HG02610 (cell line): Measurements from ENCODE around the gene LMCD1.
"Not testable (repeated sequence)": the region's sequence is repeated elsewhere in the genome, so short reads cannot be mapped to it uniquely, and the experiment has no call there.

Source experiments
- ATAC-seq: cut with Tn5 transposase; IDR thresholded peaks from one replicate; pipeline ENCODE4 v1.9.1; 2021; ENCODE audit warnings: mild to moderate bottlenecking, moderate library complexity; ENCODE audit not compliant: unreplicated experiment

LMCD1 gene

GRCh38 chr3:8579943-8580342, 78.3 kb downstream of the LMCD1 start:
- ATAC-seq = no peak

- not testable (repeated sequence) for ATAC-seq
These were observed 78.8 kb downstream of the LMCD1 start for GRCh38 chr3:8580434-8580833.

- no peak for ATAC-seq
These were observed 79.8 kb downstream of the LMCD1 start for GRCh38 chr3:8581373-8581772.

- no peak for ATAC-seq
These were observed 80.3 kb downstream of the LMCD1 start for GRCh38 chr3:8581806-8582445.

GRCh38 chr3:8584661-8585060, 83.0 kb downstream of the LMCD1 start:
- ATAC-seq = no peak

DNA sequence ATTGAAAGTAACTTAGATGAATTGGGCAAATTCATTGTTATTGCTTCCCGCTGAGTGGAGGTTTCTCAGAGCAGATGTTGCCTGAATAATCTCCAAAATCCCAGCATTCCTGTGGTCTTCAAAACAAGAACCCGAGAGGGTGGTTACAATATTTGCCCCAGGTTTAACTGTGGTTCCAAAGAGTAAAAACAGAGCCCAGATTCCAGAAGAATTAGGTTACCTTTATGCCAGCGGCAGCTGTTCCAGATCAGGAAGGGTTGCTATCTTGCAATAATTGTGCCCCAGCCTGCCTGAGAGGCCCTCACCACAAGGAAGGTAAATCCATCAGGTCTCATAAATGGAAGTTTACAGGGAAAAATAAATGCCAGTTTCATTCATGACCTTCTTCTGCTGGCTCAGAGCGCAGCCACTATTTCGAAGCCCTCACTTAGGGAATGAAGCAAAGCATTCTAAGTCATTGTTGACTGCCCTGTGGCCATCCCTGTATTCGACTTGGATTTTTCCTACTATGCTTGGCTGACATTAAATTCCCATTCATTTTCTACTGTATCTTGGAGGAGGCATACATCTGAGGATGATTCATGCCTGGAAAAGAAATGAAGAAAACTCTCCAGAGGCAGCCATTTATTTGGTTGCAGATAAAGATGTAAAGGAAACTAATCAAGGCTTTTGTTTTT, 88.4 kb downstream of the LMCD1 start:
- no peak for ATAC-seq

- ATAC-seq = no peak
These were observed 91.6 kb downstream of the LMCD1 start for GRCh38 chr3:8593021-8593827.

DNA sequence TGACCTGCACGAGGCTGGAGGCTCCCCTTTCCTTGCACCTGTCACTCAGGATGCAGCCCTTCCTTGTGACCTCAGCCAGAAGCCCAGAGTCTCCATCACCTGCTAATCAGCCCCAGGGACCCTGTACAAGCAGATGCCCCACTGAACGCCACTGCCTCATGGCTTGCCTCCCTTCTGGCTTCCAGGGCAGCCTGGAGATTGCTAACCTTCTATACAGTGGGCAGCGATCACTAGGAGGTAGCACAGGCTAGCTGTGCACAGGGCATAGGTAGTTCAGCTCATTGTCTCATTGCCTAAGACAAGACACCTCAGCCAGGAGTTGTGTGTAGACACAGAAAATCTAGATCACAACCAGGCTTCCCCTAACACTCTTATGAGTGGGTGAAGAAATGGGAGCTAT, 93.6 kb downstream of the LMCD1 start:
- ATAC-seq = no peak

GRCh38 chr3:8595695-8596115, 94.1 kb downstream of the LMCD1 start:
- ATAC-seq = no peak

GRCh38 chr3:8596321-8597218, 94.9 kb downstream of the LMCD1 start:
- ATAC-seq = no peak

GRCh38 chr3:8597219-8597853, 95.7 kb downstream of the LMCD1 start:
- no peak for ATAC-seq

DNA sequence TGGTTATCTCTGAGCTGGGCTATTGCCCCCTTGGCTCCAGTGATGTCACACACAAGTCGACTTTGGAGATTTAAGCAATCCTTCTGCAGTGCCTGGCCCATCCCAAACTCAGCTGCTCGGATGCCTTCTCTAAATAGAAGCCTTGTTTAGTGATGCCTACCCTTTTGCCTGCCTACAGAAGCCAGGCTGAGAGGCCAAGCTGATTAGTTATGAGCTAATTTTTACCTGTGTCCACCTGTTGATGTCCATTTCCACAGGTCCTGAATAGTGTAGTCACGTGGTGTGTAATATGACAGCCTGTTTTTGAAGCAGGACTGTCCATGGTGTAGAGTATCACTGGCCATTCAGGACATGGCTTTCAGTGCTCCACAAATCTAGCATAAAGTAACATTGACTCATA, 97.5 kb downstream of the LMCD1 start:
- no peak for ATAC-seq

GRCh38 chr3:8600457-8600856, 98.8 kb downstream of the LMCD1 start:
- ATAC-seq = no peak

- no peak for ATAC-seq
These were observed 101.6 kb downstream of the LMCD1 start for GRCh38 chr3:8603115-8603710.

DNA sequence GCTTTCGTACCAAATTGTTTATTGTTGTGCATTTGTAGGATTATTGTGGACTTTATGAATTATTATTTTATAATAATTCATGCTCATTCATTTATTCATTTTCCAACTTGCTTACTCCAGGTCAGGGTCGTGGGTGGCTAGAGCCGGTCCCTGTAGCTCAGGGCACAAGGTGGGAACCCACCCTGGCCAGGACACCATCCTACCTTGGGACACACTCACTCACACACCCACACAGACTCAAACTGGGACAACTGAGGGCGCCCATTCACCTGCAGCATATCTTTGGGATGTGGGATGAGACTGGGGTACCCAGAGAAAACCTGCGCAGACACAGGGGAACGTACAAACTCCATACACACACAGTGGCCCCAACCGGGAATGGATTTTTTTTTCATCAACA, 102.4 kb downstream of the LMCD1 start:
- ATAC-seq = no peak

GRCh38 chr3:8604988-8605387, 103.4 kb downstream of the LMCD1 start:
- ATAC-seq = no peak

DNA sequence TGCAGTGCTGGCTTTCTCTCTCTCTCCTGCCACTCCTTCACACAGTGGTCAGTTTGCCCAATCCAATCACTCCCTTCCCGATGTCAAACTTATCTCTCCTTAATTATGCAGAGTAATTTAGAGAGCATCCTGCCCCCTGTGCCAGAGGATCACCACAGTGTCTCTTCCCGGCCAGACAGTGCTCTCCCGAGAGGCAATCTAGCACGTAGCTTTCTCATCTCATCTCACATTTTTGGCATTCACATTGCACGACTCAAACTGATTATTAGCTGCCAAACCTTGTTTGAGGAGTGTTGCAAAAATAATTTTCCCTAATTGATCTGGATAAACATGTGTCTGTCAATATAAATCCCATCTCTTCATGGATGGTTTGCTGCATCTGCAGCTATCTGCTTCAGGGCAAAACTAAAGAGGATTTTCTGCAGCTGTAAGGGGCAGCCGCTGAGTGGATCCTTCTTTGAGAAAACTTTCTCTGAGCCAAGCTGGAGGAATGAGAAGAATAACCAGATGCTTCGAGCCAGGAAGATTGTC, 105.1 kb downstream of the LMCD1 start:
- ATAC-seq = no peak

- ATAC-seq = no peak
These were observed 105.8 kb downstream of the LMCD1 start for GRCh38 chr3:8607234-8608040.
